GM12878 (cell line): Measurements from ENCODE around the gene N4BP3. TPM values are rescaled to one million over a fixed set of nuclear protein-coding genes. Genes with fewer than 3 reads are reported as not detected.

Experiments used
- ATAC-seq: fragments of 200-7000 bp; cut with Tn5 transposase; 3 replicates; pipeline ENCODE4 v1.9.1; 2020; ENCODE audit warnings: mild to moderate bottlenecking, moderate library complexity
- BruUV-seq: library from RNA; stranded (reverse); fragments of 400-500 nt; replicated peaks from 2 replicates; lab custom pipeline; 2021; lab: Mats Ljungman, UMichigan
- CTCF ChIA-PET: fragments of 300-600 bp; sonication (Branson Sonifier 250); formaldehyde crosslinking; extraction: SDS; loops from one replicate; lab custom pipeline; 2021; ENCODE audit warnings: inconsistent platforms; lab: Yijun Ruan, JAX
- POLR2A ChIA-PET: fragments of 350-600 bp; formaldehyde crosslinking; extraction: SDS; loops from one replicate; lab custom pipeline; 2021; ENCODE audit warnings: inconsistent platforms; lab: Charles Lee
- RAD21 ChIA-PET: fragments of 300-600 bp; sonication (Branson Sonifier 250); formaldehyde crosslinking; loops from one replicate; lab custom pipeline; 2023; ENCODE audit warnings: antibody characterized with exemption; ENCODE audit not compliant: unreplicated experiment; lab: Charles Lee
- SMC1A ChIA-PET: fragments of 300-600 bp; sonication (Branson Sonifier 250); formaldehyde crosslinking; loops from one replicate; lab custom pipeline; 2023; ENCODE audit not compliant: unreplicated experiment, uncharacterized antibody; lab: Charles Lee
- DNase-seq: peaks from one replicate; pipeline ENCODE4 v3.0.0-alpha.2; 2011; ENCODE audit warnings: low read depth, low spot score
- FAIRE-seq: peaks from 3 replicates; lab custom pipeline; 2011; peaks lifted over from hg19 to GRCh38; lab: Jason Lieb, UNC
- H2AFZ ChIP-seq: 2 replicates; pipeline ENCODE4 v1.6.0; 2011; ENCODE audit warnings: low read depth, low read length, control low read depth; ENCODE audit not compliant: control insufficient read depth
- H3K27ac ChIP-seq: 2 replicates; pipeline ENCODE4 v1.5.1; 2011; ENCODE audit warnings: control low read depth; ENCODE audit not compliant: control insufficient read depth, insufficient read depth
- H3K27me3 ChIP-seq, 2 experiments: replicated peaks in 1 of 2; 2 replicates each; pipeline versions ENCODE4 v1.6.0 to v1.6.1; 2011; ENCODE audit warnings: low read length in 1 of 2; ENCODE audit not compliant: control insufficient read depth in 2 of 2, insufficient read depth in 2 of 2
- H3K36me3 ChIP-seq, 2 experiments: 2 replicates each; pipeline ENCODE4 v1.5.1; 2011; ENCODE audit warnings: low read length in 1 of 2; ENCODE audit not compliant: control insufficient read depth in 2 of 2, insufficient read depth in 2 of 2
- H3K4me1 ChIP-seq: 2 replicates; pipeline ENCODE4 v1.6.1; 2011; ENCODE audit warnings: mild to moderate bottlenecking, low read length, moderate library complexity, mixed read lengths; ENCODE audit not compliant: control insufficient read depth, insufficient read depth
- H3K4me2 ChIP-seq: 2 replicates; pipeline ENCODE4 v1.6.0; 2011; ENCODE audit warnings: control low read depth; ENCODE audit not compliant: control insufficient read depth, insufficient read depth
- H3K4me3 ChIP-seq: fragments of 200-600 bp; sonication (generic); 2 replicates; pipeline ENCODE4 v1.5.1; 2016
- H3K79me2 ChIP-seq: 2 replicates; pipeline ENCODE4 v1.6.0; 2011; ENCODE audit warnings: low read length; ENCODE audit not compliant: control insufficient read depth, insufficient read depth
- H3K9ac ChIP-seq: 2 replicates; pipeline ENCODE4 v1.8.0; 2011; ENCODE audit warnings: low read length, control low read depth, mixed read lengths; ENCODE audit not compliant: control insufficient read depth, insufficient read depth
- H3K9me3 ChIP-seq: replicated peaks from 3 replicates; pipeline ENCODE4 v1.5.1; 2011; ENCODE audit warnings: mild to moderate bottlenecking, low read length; ENCODE audit not compliant: control insufficient read depth, insufficient read depth
- H4K20me1 ChIP-seq: 2 replicates; pipeline ENCODE4 v1.6.0; 2011; ENCODE audit not compliant: control insufficient read depth, insufficient read depth
- BMI1 ChIP-seq: fragments of 450-650 bp; IDR thresholded peaks from 2 replicates; pipeline ENCODE4 v1.6.1; 2016; ENCODE audit warnings: mild to moderate bottlenecking, moderate library complexity, borderline replicate concordance
- CTCF ChIP-seq, 3 experiments: IDR thresholded peaks in 2 of 3; conservative IDR thresholded peaks in 1 of 3; 2 replicates each; pipeline ENCODE4 v1.5.1; 2011; ENCODE audit warnings: low read depth in 3 of 3, low read length in 3 of 3, mild to moderate bottlenecking in 3 of 3, control low read depth in 2 of 3, moderate library complexity in 2 of 3, inconsistent platforms in 1 of 3, mixed read lengths in 1 of 3; ENCODE audit not compliant: control insufficient read depth in 2 of 3, insufficient read depth in 1 of 3; ENCODE audit errors: extremely low read depth in 1 of 3
- JUND ChIP-seq: IDR thresholded peaks from 2 replicates; pipeline ENCODE4 v1.6.1; 2012; ENCODE audit warnings: low read depth, mild to moderate bottlenecking, low read length, improper control_type of control experiment, moderate library complexity
- MEF2B ChIP-seq: fragments of 450-650 bp; IDR thresholded peaks from 2 replicates; pipeline ENCODE4 v1.6.1; 2018; ENCODE audit warnings: mild to moderate bottlenecking, moderate library complexity; ENCODE audit not compliant: partially characterized antibody, poor library complexity, severe bottlenecking
- MYC ChIP-seq: IDR thresholded peaks from 2 replicates; pipeline ENCODE4 v1.6.1; 2011; ENCODE audit warnings: mild to moderate bottlenecking, low read length, moderate library complexity, inconsistent platforms; ENCODE audit not compliant: insufficient read depth, insufficient replicate concordance, insufficient read length, severe bottlenecking
- NFYB ChIP-seq: IDR thresholded peaks from 2 replicates; pipeline ENCODE4 v1.6.1; 2011; ENCODE audit warnings: low read depth, mild to moderate bottlenecking, low read length, improper control_type of control experiment, moderate library complexity; ENCODE audit not compliant: insufficient read depth
- NR2C1 ChIP-seq: fragments of 450-650 bp; IDR thresholded peaks from 2 replicates; pipeline ENCODE4 v1.6.1; 2017; ENCODE audit warnings: antibody characterized with exemption, mild to moderate bottlenecking, moderate library complexity
- SP1 ChIP-seq: IDR thresholded peaks from one replicate; pipeline ENCODE4 v1.6.1; 2011; ENCODE audit warnings: low read depth, low read length
- ZBTB33 ChIP-seq: fragments of 450-650 bp; IDR thresholded peaks from 2 replicates; pipeline ENCODE4 v1.6.1; 2017; ENCODE audit warnings: mild to moderate bottlenecking
- ZNF687 ChIP-seq: fragments of 450-650 bp; IDR thresholded peaks from 2 replicates; pipeline ENCODE4 v1.6.1; 2017; ENCODE audit warnings: mild to moderate bottlenecking, moderate library complexity
- WGBS: methylation state at CpG from one replicate; pipeline ENCODE4 v1.1.6; 2016; ENCODE audit warnings: low lambda C conversion rate; ENCODE audit not compliant: insufficient replicate concordance, insufficient coverage; ENCODE audit errors: missing lambda C conversion rate; 5-methylcytosine and 5-hydroxymethylcytosine counted together
- in situ Hi-C: fragments of 300-500 bp; cut with MboI; formaldehyde crosslinking; loops from 9 replicates; pipeline ENCODE4 v1.14.3; 2018; ENCODE audit warnings: mixed read lengths
- intact Hi-C: fragments of 100-400 bp; cut with micrococcal nuclease; formaldehyde crosslinking; loops from one replicate; pipeline ENCODE4 v1.14.2; 2022; ENCODE audit not compliant: unreplicated experiment
- polyA plus RNA-seq, 11 experiments: library from polyadenylated mRNA; depleted of rRNA in 4 of 11; unstranded in 6 of 11; stranded (reverse) in 5 of 11; fragments of >200 nt; fragmentation: Nextera tagmentation in 4 of 11; fragmentation: Illumina TruSeq in 1 of 11; extraction: Ambion mirVana in 4 of 11; extraction: Trizol in 1 of 11; gene quantifications; 1 replicate in 1 of 11; 2 replicates in 10 of 11; pipeline versions ENCODE4 v1.2.1 to v1.2.3, GENCODE V29; 2011 to 2016; ENCODE audit warnings: inconsistent platforms in 2 of 11, missing spikeins in 2 of 11, low read depth in 1 of 11
- total RNA-seq, 4 experiments: library from RNA; depleted of rRNA in 3 of 4; stranded (reverse); fragments of >200 nt in 3 of 4; fragmentation: Illumina TruSeq in 1 of 4; extraction: Trizol in 1 of 4; gene quantifications; 2 replicates each; pipeline versions ENCODE4 v1.2.1 to v1.2.3, GENCODE V29; 2013 to 2021
- TF ChIP-seq, protein P1 (sequence below): IDR thresholded peaks from 2 replicates; pipeline ENCODE4 v1.6.1; 2011; ENCODE audit warnings: low read depth, low read length, improper control_type of control experiment, borderline replicate concordance

N4BP3 gene
- total and polyA plus RNA-seq, 10 of the 15 experiments (the other 5 are each of a cell fraction or from before 2014, with no cell fraction given) = 0.06 to 13.0 (median 4.3) TPM

DNA sequence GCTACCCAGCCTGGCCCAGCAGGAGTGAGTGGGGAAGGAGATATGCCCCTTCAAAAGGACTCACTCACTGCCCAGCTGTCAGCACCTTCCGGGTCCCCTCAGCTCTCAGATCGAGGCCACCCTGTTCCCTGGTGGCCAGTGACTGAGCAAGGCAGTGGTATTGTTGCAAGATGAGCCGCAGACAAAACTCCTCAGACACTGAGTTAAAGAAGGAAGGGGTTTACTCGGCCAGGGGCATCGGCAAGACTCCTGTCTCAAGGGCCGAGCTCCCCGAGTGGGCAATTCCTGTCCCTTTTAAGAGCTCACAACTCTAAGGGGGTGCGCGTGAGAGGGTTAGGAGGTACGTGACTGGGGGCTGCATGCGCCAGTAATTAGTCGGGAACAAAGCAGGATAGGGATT is 9.7 kb upstream of the N4BP3 start:
- ChIA-PET RAD21 (no interaction called here), SMC1A (no interaction called here), POLR2A (no interaction called here), CTCF (interaction anchor here (1.1 kb wide), 3 partner anchors 9 to 26 kb away, joined by 3 to 4 read pairs (median 4); no protein-coding TSS in a partner anchor)
- Histone ChIP-seq H4K20me1 (no peaks in the 10 kb centered on the region), H3K9ac (no peak overlapping the region), H3K4me2 (no peak overlapping the region), H3K27me3 (no peaks in the 10 kb centered on the region), H3K79me2 (no peaks in the 10 kb centered on the region), H3K4me1 (peaks cover 11% of the 10 kb centered on the region), H3K9me3 (no peaks in the 10 kb centered on the region), H3K4me3 (no peak overlapping the region), H2AFZ (no peak overlapping the region), H3K36me3 (no peaks in the 10 kb centered on the region), H3K27ac (no peak overlapping the region)
- TF ChIP-seq NFYB (no peak), MYC (no peak), MEF2B (no peak), BMI1 (no peak), CTCF (IDR thresholded peaks at IDR 0.05 in 2 of 3, conservative IDR thresholded peaks at IDR 0.05 in 1 of 3; ENCODE audit: control insufficient read depth in 2 of 3, extremely low read depth in 1 of 3, insufficient read depth in 1 of 3, low read depth in 3 of 3, low read length in 3 of 3) (no peak), NR2C1 (no peak), ZNF687 (no peak), JUND (no peak), SP1 (no peak), ZBTB33 (no peak)
- TF ChIP-seq, protein P1, sequence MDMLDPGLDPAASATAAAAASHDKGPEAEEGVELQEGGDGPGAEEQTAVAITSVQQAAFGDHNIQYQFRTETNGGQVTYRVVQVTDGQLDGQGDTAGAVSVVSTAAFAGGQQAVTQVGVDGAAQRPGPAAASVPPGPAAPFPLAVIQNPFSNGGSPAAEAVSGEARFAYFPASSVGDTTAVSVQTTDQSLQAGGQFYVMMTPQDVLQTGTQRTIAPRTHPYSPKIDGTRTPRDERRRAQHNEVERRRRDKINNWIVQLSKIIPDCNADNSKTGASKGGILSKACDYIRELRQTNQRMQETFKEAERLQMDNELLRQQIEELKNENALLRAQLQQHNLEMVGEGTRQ = no peak
- WGBS = 64% methylated on average over 12 of the region's 12 CpGs
- no peak for FAIRE-seq
- no peak for ATAC-seq
- DNase-seq = no peak
- intact Hi-C loops (no loop called here), in situ Hi-C loops (no loop called here)
- BruUV-seq = no TSS peak
